PC-3 (cell line): ENCODE measurements around the gene UQCC3.

Source experiments
- CTCF ChIP-seq: fragments of 300-600 bp; sonication (generic); conservative IDR thresholded peaks from 2 replicates; pipeline ENCODE4 v1.5.1; 2017; ENCODE audit warnings: antibody characterized with exemption, low read depth, mild to moderate bottlenecking, low read length
- EZH2 ChIP-seq: fragments of 300-600 bp; sonication (generic); IDR thresholded peaks from one replicate; pipeline ENCODE4 v1.6.1; 2017; ENCODE audit warnings: antibody characterized with exemption, mild to moderate bottlenecking, low read length; ENCODE audit not compliant: unreplicated experiment
- EZH2phosphoT487 ChIP-seq: fragments of 300-600 bp; sonication (generic); IDR thresholded peaks from 2 replicates; pipeline ENCODE4 v1.6.1; 2018; ENCODE audit warnings: mild to moderate bottlenecking, antibody characterized with exemption, low read length, borderline replicate concordance

DNA sequence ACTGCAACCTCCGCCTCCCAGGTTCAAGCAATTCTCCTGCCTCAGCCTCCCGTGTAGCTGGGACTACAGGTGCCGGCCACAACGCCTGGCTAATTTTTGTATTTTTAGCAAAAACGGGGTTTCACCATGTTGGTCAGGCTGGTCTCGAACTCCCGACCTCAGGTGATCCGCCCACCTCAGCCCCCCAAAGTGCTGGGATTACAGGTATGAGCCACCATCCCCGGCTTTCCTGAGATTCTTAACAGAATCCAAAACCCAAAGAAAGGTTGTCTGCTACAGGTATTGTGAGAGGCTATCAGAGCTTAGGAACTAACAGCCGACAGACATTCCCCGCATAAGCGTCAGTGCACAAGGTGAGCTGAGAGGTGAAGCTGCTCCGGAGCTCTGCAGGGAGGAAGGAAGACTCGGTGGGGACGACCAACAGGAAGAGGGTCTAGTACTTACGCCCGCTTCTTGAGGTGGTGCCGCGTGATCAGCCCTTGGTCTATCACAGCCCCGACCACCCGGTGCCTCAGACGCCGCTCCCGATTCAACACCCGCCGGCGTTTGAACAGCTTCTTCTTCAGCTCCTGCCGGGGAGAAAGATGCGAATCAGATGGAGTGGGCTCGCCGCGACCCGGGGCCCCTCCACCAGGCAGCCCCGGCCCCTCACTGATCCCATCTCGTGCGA, 6.9 kb upstream of the UQCC3 start:
- TF ChIP-seq EZH2 (no peak), CTCF (no peak), EZH2phosphoT487 (no peak)
